GM18511 (cell line): ENCODE data around the gene PDE6H.

Source experiments
- ATAC-seq: cut with Tn5 transposase; IDR thresholded peaks from one replicate; pipeline ENCODE4 v1.9.1; 2021; ENCODE audit warnings: mild to moderate bottlenecking, moderate library complexity; ENCODE audit not compliant: unreplicated experiment

PDE6H gene

DNA sequence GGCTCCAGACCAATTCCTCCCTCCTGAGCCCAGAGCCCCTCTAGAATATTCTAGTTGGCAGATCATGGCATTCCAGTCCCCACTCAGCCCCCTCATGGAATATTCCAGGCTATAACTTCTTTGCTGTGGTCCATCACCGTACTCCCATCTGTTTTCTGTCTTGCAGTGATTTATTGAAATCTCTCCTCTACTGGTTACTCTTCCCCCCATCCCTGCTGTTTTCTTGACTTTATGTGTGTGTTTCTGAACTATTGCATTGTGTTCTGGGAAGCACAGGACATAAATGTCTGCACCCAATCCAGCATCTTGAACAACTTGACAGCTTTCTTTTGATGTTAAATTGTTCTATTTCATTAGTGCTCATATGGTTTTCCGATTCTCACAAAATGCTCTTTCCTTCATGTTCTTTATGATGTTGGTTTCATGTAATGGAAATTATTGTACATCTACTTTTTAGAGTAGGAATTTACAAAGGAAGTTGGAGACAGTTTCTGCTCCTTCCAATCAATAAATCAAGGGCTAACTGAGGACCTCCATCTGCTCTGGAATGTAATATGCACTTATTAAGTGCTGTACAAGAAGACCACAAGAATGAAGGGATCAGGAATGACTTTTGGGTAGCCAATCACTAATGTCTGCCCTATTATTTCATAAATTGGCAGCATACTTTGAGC, 26.3 kb downstream of the PDE6H start:
- no peak for ATAC-seq

DNA sequence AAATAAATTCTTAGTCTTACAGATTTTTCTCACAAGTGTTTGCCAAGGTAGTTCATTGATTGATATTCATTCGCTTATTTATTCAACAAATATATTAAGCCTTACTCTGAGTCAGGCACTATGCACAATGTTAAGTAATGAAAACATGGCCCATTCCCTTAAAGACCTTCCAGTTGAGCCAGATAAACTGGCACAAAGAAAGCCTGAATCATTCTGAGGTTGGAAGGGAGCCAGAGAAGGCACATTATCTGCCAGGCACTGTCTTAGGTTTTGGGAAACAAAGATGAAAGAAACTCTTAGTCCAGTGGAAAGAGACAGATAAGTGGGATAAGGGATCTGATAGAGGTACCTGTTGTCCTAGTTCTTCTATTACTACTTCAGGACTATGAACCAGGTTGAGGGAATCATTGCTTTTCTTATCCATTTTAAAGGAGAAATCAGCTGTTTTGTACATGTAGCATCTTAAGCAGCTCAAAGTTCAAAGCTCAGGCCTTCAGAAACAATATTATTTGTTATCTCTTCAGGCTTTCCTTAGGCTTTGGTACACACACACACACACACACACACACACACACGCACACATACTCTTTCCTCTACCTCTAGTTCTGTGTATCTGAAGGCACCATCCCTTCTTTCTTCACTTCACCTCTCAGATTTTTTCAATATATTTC, 27.0 kb downstream of the PDE6H start:
- no peak for ATAC-seq

DNA sequence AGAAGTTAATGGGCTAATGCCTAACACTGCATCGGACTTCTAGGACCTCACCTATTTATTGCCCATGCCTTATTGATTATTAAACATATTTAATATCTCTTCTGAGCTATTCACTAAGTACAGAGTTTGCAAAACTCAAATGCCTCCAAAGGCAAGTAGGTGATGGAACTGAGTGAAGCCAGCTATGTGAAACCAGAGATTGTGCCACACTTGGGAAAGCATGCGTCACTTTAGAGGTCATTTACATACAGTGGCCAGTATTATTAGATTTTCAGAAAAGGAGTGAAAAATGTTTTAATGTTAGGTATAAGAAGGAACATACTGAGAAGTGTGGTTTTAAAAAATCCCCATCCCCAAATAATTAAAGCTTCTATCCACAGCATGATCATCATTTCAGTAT, 27.7 kb downstream of the PDE6H start:
- no peak for ATAC-seq

DNA sequence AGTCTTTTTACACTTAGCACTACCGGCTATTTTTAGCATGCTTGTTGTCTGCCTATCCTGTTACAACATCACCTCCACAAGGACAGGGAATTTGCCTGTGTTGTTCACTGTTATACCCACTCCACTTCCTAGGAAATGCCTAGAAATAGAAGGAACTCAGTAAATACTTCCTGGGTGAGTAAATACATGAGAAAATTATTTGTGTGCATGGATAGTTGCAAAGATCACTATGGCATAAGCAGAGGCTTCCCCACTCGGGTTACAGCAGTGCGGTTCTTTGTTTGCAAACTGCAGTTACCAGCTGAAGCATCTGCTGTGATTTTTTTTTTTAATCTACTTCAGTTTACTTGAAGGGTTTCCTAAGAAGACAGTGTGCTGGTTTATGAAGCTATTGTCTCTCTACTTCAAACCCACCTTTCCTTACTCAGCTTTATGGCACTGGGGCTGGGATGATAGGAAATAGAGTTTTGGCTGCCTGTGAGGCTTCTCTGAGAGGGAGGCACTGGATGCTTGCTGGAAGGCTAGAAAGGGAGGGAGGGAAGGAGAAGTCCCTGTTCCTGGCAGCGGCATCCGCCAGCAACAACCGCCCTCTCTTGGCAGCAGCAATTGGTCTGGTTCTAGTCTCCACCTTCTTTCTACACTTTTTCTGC, 29.0 kb downstream of the PDE6H start:
- ATAC-seq = no peak

DNA sequence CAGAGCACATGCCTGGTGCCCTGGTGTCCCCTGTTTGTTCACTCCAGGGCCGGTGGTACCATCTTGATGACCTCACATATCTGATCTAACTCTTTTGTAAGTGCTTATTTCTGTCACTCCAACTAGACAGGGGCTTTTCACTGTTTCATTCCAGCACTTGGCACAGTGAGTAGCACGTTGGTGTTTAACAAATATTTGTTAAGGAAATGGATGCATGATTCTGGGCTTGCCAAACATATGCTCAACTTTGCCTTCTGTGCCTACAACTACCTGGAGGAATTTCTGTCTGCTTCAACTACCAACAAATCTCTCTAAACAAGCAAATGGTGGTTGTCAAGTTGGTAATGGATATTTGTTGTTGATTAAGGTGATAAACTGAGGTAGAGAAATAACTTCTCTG, 31.6 kb downstream of the PDE6H start:
- no peak for ATAC-seq

DNA sequence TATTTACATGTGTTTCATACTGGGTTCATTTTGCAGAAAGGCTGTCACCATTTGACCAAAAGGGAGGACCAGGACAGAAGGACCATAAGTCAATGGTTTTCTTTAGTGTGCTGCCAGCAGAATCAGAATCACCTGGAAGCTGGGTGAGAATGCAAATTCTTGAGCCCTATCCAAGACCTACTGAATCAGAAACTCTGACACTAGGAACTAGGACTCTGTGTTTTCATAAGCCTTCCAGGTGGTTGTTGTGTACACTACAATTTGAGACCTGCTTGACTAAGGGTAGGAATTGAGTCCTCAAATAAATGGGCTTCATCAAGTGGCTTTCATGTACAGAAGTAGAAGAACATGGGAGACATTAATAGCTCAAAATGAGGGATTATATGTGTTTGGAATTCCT, 32.2 kb downstream of the PDE6H start:
- no peak for ATAC-seq

DNA sequence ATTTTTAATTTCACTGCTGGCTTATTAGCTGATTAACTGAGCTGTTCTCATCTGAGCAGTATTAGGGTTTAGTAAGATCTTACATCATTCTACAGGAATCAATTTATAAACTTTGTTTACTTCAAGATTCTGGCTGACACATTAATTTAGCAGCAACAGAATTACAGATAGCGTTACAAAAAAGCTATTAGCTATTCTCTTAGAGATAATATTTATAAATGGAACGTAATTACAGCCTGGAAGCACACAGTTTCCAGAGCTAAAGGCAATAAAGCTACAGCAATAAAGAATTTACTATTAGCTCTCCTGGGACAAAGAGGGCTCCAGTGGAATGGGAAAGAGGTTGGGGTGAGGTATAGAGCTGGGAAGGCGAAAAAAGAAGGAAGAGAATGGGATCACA, 34.7 kb downstream of the PDE6H start:
- no peak for ATAC-seq

DNA sequence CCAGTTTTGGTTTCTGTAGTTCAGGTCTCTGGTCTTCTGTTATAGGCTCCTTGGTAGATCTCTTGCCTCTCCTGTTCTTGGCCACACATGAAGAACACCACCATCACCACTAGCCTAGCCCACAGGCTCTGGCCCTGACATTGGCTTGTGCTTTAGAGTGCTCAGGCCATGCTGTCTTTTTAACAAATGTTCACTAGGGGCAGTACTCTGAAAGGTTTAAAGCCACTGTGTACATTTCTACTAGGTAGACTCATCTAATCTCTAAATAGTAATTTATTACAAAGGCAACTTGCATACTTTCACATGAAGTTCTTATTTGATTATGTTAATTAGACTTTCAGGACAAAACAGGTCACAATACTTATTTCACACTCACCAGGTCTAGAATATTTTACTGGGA, 38.3 kb downstream of the PDE6H start:
- no peak for ATAC-seq

DNA sequence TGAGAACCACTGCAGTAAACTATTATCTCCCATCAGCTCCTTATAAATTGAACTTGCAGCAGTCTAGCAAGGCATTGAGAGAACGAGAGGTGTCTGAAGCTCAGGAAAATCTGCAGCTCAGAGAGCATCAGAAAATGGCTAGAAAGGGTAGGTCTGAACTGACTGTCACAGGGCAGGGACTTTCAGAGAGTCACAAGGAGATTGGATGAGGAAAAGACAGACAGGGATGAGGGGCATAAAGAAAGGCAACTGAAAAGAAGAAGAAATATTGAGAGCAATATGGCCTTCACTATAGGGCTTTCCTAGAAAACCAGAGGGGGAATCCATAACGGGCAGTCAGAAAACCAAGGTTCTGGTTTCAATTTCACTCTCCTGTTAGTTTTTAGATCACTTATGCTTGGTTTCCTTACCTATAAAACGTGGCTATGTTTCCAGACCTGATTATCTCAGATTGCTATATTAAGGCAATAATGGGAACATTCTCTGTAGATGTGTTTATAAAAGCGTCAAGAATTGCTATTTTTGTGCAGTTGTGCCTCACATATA, 40.9 kb downstream of the PDE6H start:
- no peak for ATAC-seq

DNA sequence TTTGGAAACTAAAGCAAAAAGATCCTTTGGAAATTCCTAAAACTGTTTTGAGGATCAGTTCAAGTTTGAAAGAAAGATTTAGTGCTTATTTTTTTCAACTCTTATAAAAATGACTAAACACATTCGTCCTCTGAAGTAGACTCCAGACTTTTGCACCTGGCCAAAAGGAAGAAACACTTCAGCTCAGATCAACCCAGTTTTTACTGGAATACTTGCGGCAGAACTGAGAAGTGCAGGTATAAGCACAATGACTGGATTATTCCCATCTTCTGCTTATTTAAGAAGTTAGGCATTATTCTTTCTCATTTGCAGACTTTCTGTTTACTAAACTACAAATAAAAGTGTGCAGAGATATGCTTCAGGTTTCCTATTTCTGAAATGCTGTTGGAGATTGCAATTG, 41.9 kb downstream of the PDE6H start:
- ATAC-seq = no peak

DNA sequence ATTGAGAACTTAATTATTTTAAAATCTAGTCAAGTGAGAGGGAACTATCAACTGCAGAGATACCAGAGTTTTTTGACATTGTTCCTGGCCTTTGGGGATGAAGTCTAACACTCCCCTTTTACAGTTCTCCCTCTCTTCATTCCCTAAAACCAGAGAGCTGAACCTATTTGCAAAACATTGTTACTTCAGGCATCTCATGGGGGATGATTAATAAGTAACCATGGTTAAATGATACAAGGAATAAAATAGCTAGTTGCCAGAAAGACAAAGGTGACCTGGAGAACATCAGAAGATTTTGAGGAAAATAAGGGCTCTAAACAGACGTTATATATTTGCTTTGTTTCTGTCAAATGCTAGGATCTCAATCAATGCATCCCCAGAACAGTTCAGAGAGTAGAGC, 42.3 kb downstream of the PDE6H start:
- no peak for ATAC-seq

DNA sequence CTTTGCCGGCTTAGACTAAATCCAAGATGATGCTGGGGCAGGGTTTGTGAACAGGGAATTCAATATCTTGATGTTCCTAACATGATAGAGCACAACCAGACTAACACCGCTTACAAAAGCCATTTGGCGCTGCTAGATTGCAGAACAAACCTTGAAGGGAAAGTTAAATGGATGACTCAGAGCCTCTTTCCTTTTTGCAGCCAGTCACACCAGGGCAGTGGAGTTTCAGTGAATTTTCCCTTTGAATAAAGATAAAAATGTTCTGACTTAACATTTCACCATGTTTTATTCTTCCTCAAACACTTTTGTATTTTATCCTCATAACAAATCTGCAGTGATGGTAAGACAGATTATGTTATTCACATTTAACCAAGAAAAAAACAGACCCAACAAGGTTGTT, 47.3 kb downstream of the PDE6H start:
- no peak for ATAC-seq
